ENCODE results near the gene HPCAL1. TPM values are rescaled to one million over a fixed set of nuclear protein-coding genes. Genes with fewer than 3 reads are reported as not detected.
A peak's percentile ranks its signal among the peaks of the same experiment; 100 is the strongest.
"Not testable (repeated sequence)": the region's sequence is repeated elsewhere in the genome, so short reads cannot be mapped to it uniquely, and the experiment has no call there.

HPCAL1 gene
- total and polyA plus RNA-seq, 7 experiments from 2014 or later, result 44.9 to 137 (median 89.2) TPM

GRCh38 chr2:10298777-10299176 is 3.9 kb upstream of the HPCAL1 start:
- H3K4me1 ChIP-seq (ENCODE audit: control insufficient read depth in 2 of 2, insufficient read depth in 2 of 2, low read length in 2 of 2), result peaks cover 23 to 32% of the 10 kb centered on the region in 2 donors
- ATAC-seq; DNase-seq; H3K36me3 Mint-ChIP-seq; H3K9me3 ChIP-seq (ENCODE audit: control insufficient read depth in 2 of 3, low read length in 3 of 3); H3K36me3 ChIP-seq (ENCODE audit: control insufficient read depth in 2 of 3, insufficient read depth in 3 of 3, low read length in 3 of 3); intact Hi-C loops (cut with micrococcal nuclease); H3K4me3 ChIP-seq (ENCODE audit: low read length); H3K27ac ChIP-seq (ENCODE audit: low read depth, low read length); H3K27me3 ChIP-seq (ENCODE audit: control insufficient read depth in 2 of 2, insufficient read depth in 2 of 2, low read length in 2 of 2); H3K27me3 Mint-ChIP-seq: not testable (repeated sequence)
- H3K9me3 Mint-ChIP-seq, result peaks cover 0 to 11% (median 6%) of the 10 kb centered on the region in 11 donors
- peaks cover 22 to 50% (median 46%) of the 10 kb centered on the region in 7 donors for H3K4me1 Mint-ChIP-seq
- H3K4me3 Mint-ChIP-seq, result peak overlapping the region in 1 of 10 donors; percentile 35
- ChIA-PET CTCF (interaction anchor here (0.5 to 1.5 kb wide), 3 partner anchors 28 to 110 kb away, joined by 3 to 9 read pairs (median 3); no protein-coding TSS in a partner anchor), POLR2A (interaction anchor here (0.6 to 1.5 kb wide), 9 partner anchors 8 to 408 kb away, joined by 3 to 8 read pairs (median 3); no protein-coding TSS in a partner anchor)
- H3K27ac Mint-ChIP-seq, result peak overlapping the region in 5 of 9 donors; percentile 6 to 81 (median 31)

GRCh38 chr2:10300328-10300920 is 2.3 kb upstream of the HPCAL1 start:
- H3K4me3 Mint-ChIP-seq, result peak overlapping the region; percentile 43 to 98 (median 70)
- Histone ChIP-seq H3K9me3 (ENCODE audit: control insufficient read depth in 2 of 3, low read length in 3 of 3) (no peaks in the 10 kb centered on the region), H3K36me3 (ENCODE audit: control insufficient read depth in 2 of 3, insufficient read depth in 3 of 3, low read length in 3 of 3) (no peaks in the 10 kb centered on the region), H3K4me3 (ENCODE audit: low read length) (no peak overlapping the region), H3K4me1 (ENCODE audit: control insufficient read depth in 2 of 2, insufficient read depth in 2 of 2, low read length in 2 of 2) (peaks cover 36 to 42% of the 10 kb centered on the region in 2 donors), H3K27me3 (ENCODE audit: control insufficient read depth in 2 of 2, insufficient read depth in 2 of 2, low read length in 2 of 2) (no peaks in the 10 kb centered on the region), H3K27ac (ENCODE audit: low read depth, low read length) (peak overlapping the region; percentile 78)
- intact Hi-C loops (cut with micrococcal nuclease), result loop anchor here (5.0 to 10.0 kb wide), 4 partner anchors 354 to 668 kb away; partner anchors contain the start of genes TAF1B (in 2 of the 2), NOL10 (in 1 of the 2) and YWHAQ (in 1 of the 2)
- ChIA-PET CTCF (interaction anchor here (3.0 to 8.5 kb wide), 3 partner anchors 29 to 108 kb away, joined by 25 to 93 read pairs (median 30); no protein-coding TSS in a partner anchor), POLR2A (interaction anchor here (4.6 to 7.1 kb wide), 3 partner anchors 29 to 107 kb away, joined by 23 to 150 read pairs (median 65); no protein-coding TSS in a partner anchor)
- no peak for ATAC-seq
- no peaks in the 10 kb centered on the region for H3K27me3 Mint-ChIP-seq
- H3K9me3 Mint-ChIP-seq, result peaks cover 0 to 3% (median 0%) of the 10 kb centered on the region in 11 donors
- H3K4me1 Mint-ChIP-seq, result peaks cover 28 to 61% (median 53%) of the 10 kb centered on the region in 7 donors
- H3K27ac Mint-ChIP-seq, result peak overlapping the region; percentile 75 to 97 (median 87)
- DNase-seq, result no peak
- H3K36me3 Mint-ChIP-seq, result peaks cover 0 to 3% (median 0%) of the 10 kb centered on the region in 5 donors

GRCh38 chr2:10300997-10301940 is 1.4 kb upstream of the HPCAL1 start:
- H3K9me3 ChIP-seq (ENCODE audit: control insufficient read depth in 2 of 3, low read length in 3 of 3), result no peaks in the 10 kb centered on the region
- POLR2A ChIA-PET, result interaction anchor here (0.7 to 7.1 kb wide), 12 partner anchors 12 to 670 kb away, joined by 3 to 150 read pairs (median 4); partner anchors contain the start of genes ODC1 and YWHAQ

GRCh38 chr2:10301941-10302478 is 694 bp upstream of the HPCAL1 start:
- Mint-ChIP-seq H3K4me1 (peaks cover 41 to 77% (median 65%) of the 10 kb centered on the region in 7 donors), H3K27me3 (no peaks in the 10 kb centered on the region), H3K4me3 (peak overlapping the region; percentile 67 to 98 (median 86)), H3K27ac (peak overlapping the region; percentile 75 to 97 (median 87)), H3K9me3 (peaks cover 0 to 2% (median 0%) of the 10 kb centered on the region in 11 donors), H3K36me3 (peaks cover 0 to 3% (median 0%) of the 10 kb centered on the region in 5 donors)
- Histone ChIP-seq H3K4me1 (ENCODE audit: control insufficient read depth in 2 of 2, insufficient read depth in 2 of 2, low read length in 2 of 2) (peaks cover 44 to 58% of the 10 kb centered on the region in 2 donors), H3K9me3 (ENCODE audit: control insufficient read depth in 2 of 3, low read length in 3 of 3) (no peaks in the 10 kb centered on the region), H3K4me3 (ENCODE audit: low read length) (peak overlapping the region; percentile 72), H3K27ac (ENCODE audit: low read depth, low read length) (peak overlapping the region; percentile 78), H3K27me3 (ENCODE audit: control insufficient read depth in 2 of 2, insufficient read depth in 2 of 2, low read length in 2 of 2) (no peaks in the 10 kb centered on the region), H3K36me3 (ENCODE audit: control insufficient read depth in 2 of 3, insufficient read depth in 3 of 3, low read length in 3 of 3) (no peaks in the 10 kb centered on the region)
- CTCF ChIA-PET, result interaction anchor here (0.6 to 8.5 kb wide), 13 partner anchors 15 to 852 kb away, joined by 3 to 93 read pairs (median 5); partner anchors contain the start of gene ODC1
- peak in 7 of 9 donors; percentile 19 to 39 (median 31) for DNase-seq
- no peak for ATAC-seq
- POLR2A ChIA-PET, result interaction anchor here (0.7 to 7.1 kb wide), 14 partner anchors 12 to 671 kb away, joined by 3 to 150 read pairs (median 4); partner anchors contain the start of genes ODC1 and YWHAQ
- intact Hi-C loops (cut with micrococcal nuclease), result loop anchor here (1.0 to 10.0 kb wide), 15 partner anchors 28 to 879 kb away; partner anchors contain the start of genes CPSF3 (in 2 of the 2), ITGB1BP1 (in 2 of the 2), ODC1 (in 2 of the 2) and TAF1B (in 2 of the 2)

More at GRCh38 chr2:10300997-10301940, 1.4 kb upstream of the HPCAL1 start:
- no peaks in the 10 kb centered on the region for H3K27me3 Mint-ChIP-seq
- no peaks in the 10 kb centered on the region for H3K27me3 ChIP-seq (ENCODE audit: control insufficient read depth in 2 of 2, insufficient read depth in 2 of 2, low read length in 2 of 2)
- H3K4me1 ChIP-seq (ENCODE audit: control insufficient read depth in 2 of 2, insufficient read depth in 2 of 2, low read length in 2 of 2), result peaks cover 44 to 51% of the 10 kb centered on the region in 2 donors
- intact Hi-C loops (cut with micrococcal nuclease), result loop anchor here (5.0 to 10.0 kb wide), 4 partner anchors 354 to 669 kb away; partner anchors contain the start of genes TAF1B (in 2 of the 2), NOL10 (in 1 of the 2) and YWHAQ (in 1 of the 2)
- H3K4me1 Mint-ChIP-seq, result peaks cover 37 to 69% (median 61%) of the 10 kb centered on the region in 7 donors
- peaks cover 0 to 3% (median 0%) of the 10 kb centered on the region in 5 donors for H3K36me3 Mint-ChIP-seq
- peak overlapping the region; percentile 75 to 97 (median 87) for H3K27ac Mint-ChIP-seq
- H3K36me3 ChIP-seq (ENCODE audit: control insufficient read depth in 2 of 3, insufficient read depth in 3 of 3, low read length in 3 of 3), result no peaks in the 10 kb centered on the region
- peak overlapping the region; percentile 67 to 98 (median 86) for H3K4me3 Mint-ChIP-seq
- peak in 6 of 9 donors; percentile 19 to 40 (median 34) for DNase-seq
- peak overlapping the region; percentile 72 for H3K4me3 ChIP-seq (ENCODE audit: low read length)
- no peak for ATAC-seq
- CTCF ChIA-PET, result interaction anchor here (0.6 to 8.5 kb wide), 13 partner anchors 15 to 851 kb away, joined by 3 to 93 read pairs (median 5); partner anchors contain the start of gene ODC1
- H3K9me3 Mint-ChIP-seq, result peaks cover 0 to 2% (median 0%) of the 10 kb centered on the region in 11 donors
- peak overlapping the region; percentile 78 for H3K27ac ChIP-seq (ENCODE audit: low read depth, low read length)

GRCh38 chr2:10303181-10303693 is 533 bp downstream of the HPCAL1 start:
- Histone ChIP-seq H3K9me3 (ENCODE audit: control insufficient read depth in 2 of 3, low read length in 3 of 3) (no peaks in the 10 kb centered on the region), H3K36me3 (ENCODE audit: control insufficient read depth in 2 of 3, insufficient read depth in 3 of 3, low read length in 3 of 3) (no peaks in the 10 kb centered on the region), H3K27me3 (ENCODE audit: control insufficient read depth in 2 of 2, insufficient read depth in 2 of 2, low read length in 2 of 2) (no peaks in the 10 kb centered on the region), H3K4me3 (ENCODE audit: low read length) (peak overlapping the region; percentile 72), H3K27ac (ENCODE audit: low read depth, low read length) (peak overlapping the region; percentile 78), H3K4me1 (ENCODE audit: control insufficient read depth in 2 of 2, insufficient read depth in 2 of 2, low read length in 2 of 2) (peaks cover 42 to 56% of the 10 kb centered on the region in 2 donors)
- peaks cover 0 to 3% (median 0%) of the 10 kb centered on the region in 5 donors for H3K36me3 Mint-ChIP-seq
- DNase-seq, result peak in 3 of 9 donors; percentile 14 to 40 (median 27)
- H3K4me1 Mint-ChIP-seq, result peaks cover 43 to 77% (median 66%) of the 10 kb centered on the region in 7 donors
- POLR2A ChIA-PET, result interaction anchor here (0.5 to 7.1 kb wide), 11 partner anchors 19 to 455 kb away, joined by 3 to 150 read pairs (median 6); partner anchors contain the start of gene ODC1
- H3K9me3 Mint-ChIP-seq, result peaks cover 0 to 2% (median 0%) of the 10 kb centered on the region in 11 donors
- intact Hi-C loops (cut with micrococcal nuclease), result loop anchor here (2.0 to 10.0 kb wide), 10 partner anchors 32 to 880 kb away; partner anchors contain the start of genes CPSF3 (in 2 of the 2), ITGB1BP1 (in 2 of the 2), TAF1B (in 2 of the 2) and GRHL1 (in 1 of the 2)
- CTCF ChIA-PET, result interaction anchor here (0.9 to 8.5 kb wide), 14 partner anchors 8 to 179 kb away, joined by 3 to 93 read pairs (median 5); partner anchors contain the start of gene ODC1
- H3K27ac Mint-ChIP-seq, result peak overlapping the region; percentile 79 to 95 (median 92)
- H3K4me3 Mint-ChIP-seq, result peak overlapping the region; percentile 89 to 100 (median 99)
- peak; percentile 18 for ATAC-seq
- no peaks in the 10 kb centered on the region for H3K27me3 Mint-ChIP-seq
